Large intestine (tissue), 3 donors: ENCODE results near the gene RAB11FIP2. TPM values are rescaled to one million over a fixed set of nuclear protein-coding genes. Genes with fewer than 3 reads are reported as not detected.
A peak's percentile ranks its signal among the peaks of the same experiment; 100 is the strongest.

Experiments used
- DNase-seq, 2 donors: peaks; one replicate each; pipeline versions ENCODE4 v3.0.0 to v3.0.0-alpha.2; 2013
- H3K27ac ChIP-seq: one replicate; pipeline ENCODE4 v1.5.1; 2013; ENCODE audit warnings: low read length
- H3K27me3 ChIP-seq: 2 replicates; pipeline ENCODE4 v1.6.1; 2013; ENCODE audit warnings: low read length; ENCODE audit not compliant: control insufficient read depth, insufficient read depth
- H3K36me3 ChIP-seq: 2 replicates; pipeline ENCODE4 v1.6.1; 2013; ENCODE audit warnings: low read length; ENCODE audit not compliant: control insufficient read depth, insufficient read depth
- H3K4me1 ChIP-seq: one replicate; pipeline ENCODE4 v1.6.1; 2013; ENCODE audit warnings: low read length; ENCODE audit not compliant: control insufficient read depth, insufficient read depth
- H3K4me3 ChIP-seq: one replicate; pipeline ENCODE4 v1.5.1; 2013; ENCODE audit warnings: low read length
- H3K9me3 ChIP-seq: one replicate; pipeline ENCODE4 v1.6.1; 2013; ENCODE audit warnings: mild to moderate bottlenecking, low read depth, low read length, moderate library complexity; ENCODE audit not compliant: control insufficient read depth
- WGBS: methylation state at CpG from one replicate; pipeline ENCODE4 v1.1.5; 2013; ENCODE audit warnings: low lambda C conversion rate; ENCODE audit not compliant: insufficient coverage; 5-methylcytosine and 5-hydroxymethylcytosine counted together
- polyA plus RNA-seq: library from polyadenylated mRNA; unstranded; fragments of 120-200 nt; gene quantifications from one replicate; pipeline ENCODE4 v1.2.1, GENCODE V29; 2013

The RAB11FIP2 gene
- polyA plus RNA-seq, 1 donor: 16.4 TPM

DNA sequence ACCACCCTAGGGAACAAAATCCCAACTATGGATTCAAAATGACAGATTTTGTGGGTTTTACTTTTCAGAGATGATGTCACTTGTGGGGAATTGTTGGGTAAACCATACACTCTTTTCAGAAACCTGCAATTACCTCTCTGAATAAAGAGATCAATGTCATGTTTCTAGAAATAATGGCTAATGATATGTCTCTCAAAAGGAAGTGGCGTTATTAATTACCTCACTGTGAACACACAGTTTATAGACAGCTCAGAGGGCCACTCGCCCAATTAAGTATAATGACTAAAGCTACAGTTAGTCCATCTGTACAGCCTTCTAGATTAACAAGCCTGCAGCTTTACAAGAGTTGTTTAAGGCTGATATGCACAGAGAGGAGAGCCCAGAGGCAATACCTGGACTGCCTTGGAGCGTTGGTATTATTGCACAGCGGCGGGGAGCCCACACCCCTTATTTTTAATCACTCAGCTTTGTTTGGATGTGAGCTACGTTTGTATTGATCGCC, 79.5 kb downstream of the RAB11FIP2 start:
- Histone ChIP-seq H3K9me3 (no peaks in the 10 kb centered on the region), H3K27ac (no peak overlapping the region), H3K36me3 (no peaks in the 10 kb centered on the region), H3K4me3 (no peak overlapping the region), H3K27me3 (peaks cover 5% of the 10 kb centered on the region), H3K4me1 (no peaks in the 10 kb centered on the region)
- WGBS: no CpG with 5 or more reads among the region's 7 CpGs
- DNase-seq: no peak

DNA sequence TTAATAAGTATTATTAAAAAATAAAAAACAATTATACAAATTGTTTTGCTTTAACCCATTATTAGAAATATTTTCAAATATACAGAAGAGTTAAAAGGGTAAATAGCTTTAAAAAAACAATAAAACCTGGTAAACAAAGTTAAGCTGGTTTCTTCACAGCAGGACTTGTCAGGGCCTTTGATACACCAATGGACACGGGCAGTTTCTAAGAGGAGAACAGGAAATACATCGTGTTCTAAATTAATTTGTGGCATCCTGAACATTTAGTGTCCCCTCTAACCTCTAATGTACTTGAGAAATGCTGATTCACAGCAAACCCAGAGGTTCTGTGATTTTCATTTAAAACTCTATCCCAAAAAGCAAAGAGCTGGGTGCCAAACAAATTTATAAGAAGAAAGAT, 80.8 kb downstream of the RAB11FIP2 start:
- Histone ChIP-seq H3K9me3 (no peaks in the 10 kb centered on the region), H3K27me3 (peaks cover 4% of the 10 kb centered on the region), H3K36me3 (no peaks in the 10 kb centered on the region), H3K4me1 (peaks cover 3% of the 10 kb centered on the region), H3K27ac (no peak overlapping the region), H3K4me3 (no peak overlapping the region)
- WGBS: 80% methylated on average over 1 of the region's 2 CpGs
- no peak for DNase-seq

DNA sequence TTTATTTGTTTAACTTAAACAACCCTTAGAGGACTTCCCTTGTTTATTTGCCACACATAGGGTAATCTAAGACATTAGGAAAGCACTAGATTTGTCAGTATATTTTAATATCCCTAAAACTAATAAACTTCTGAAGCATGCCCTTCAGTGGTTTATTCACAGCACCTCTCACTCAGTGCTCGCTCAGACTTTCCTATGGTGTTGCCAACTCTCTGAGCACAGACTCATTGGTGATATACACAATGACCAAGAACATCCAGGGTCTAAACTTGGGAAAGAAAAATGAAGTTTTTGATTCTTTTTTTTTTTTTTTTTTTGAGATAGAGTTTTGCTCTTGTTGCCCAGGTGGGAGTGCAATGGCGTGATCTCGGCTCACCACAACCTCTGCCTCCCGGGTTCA, 82.2 kb downstream of the RAB11FIP2 start:
- Histone ChIP-seq H3K4me1 (peaks cover 11% of the 10 kb centered on the region), H3K36me3 (no peaks in the 10 kb centered on the region), H3K9me3 (no peaks in the 10 kb centered on the region), H3K4me3 (no peak overlapping the region), H3K27me3 (no peaks in the 10 kb centered on the region), H3K27ac (no peak overlapping the region)
- DNase-seq: no peak
- WGBS: 71% methylated on average over 1 of the region's 4 CpGs

GRCh38 chr10:117960345-117960935, 86.3 kb downstream of the RAB11FIP2 start:
- Histone ChIP-seq H3K27me3 (no peaks in the 10 kb centered on the region), H3K36me3 (no peaks in the 10 kb centered on the region), H3K4me1 (peaks cover 11% of the 10 kb centered on the region), H3K9me3 (no peaks in the 10 kb centered on the region), H3K4me3 (no peak overlapping the region), H3K27ac (peak overlapping the region; percentile 13)
- peak; percentile 39 to 77 for DNase-seq
- 42% methylated on average over 3 of the region's 4 CpGs for WGBS

DNA sequence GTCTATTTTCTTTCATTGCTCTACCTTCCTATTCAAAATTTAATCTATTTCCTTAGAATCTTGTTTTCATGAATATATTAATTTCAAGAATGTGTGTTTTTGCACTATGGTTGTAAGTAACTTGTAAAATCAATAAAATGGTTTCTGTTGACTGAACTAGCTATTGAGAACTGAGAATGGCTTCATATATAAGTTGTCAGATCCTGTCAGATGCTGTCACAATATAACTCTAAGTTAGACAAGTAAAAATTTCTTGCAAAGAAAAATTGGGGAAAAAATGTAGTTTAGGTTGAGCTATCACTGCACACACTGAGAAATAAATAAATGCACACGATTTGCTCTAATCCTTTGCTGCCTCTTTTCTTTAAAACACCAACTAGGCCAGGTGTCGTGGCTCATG, 89.8 kb downstream of the RAB11FIP2 start:
- no peak overlapping the region for H3K4me3 ChIP-seq
- WGBS: 60% methylated on average over 1 of the region's 2 CpGs
- no peaks in the 10 kb centered on the region for H3K27me3 ChIP-seq
- DNase-seq: no peak
- no peak overlapping the region for H3K27ac ChIP-seq
- peaks cover 11% of the 10 kb centered on the region for H3K4me1 ChIP-seq
- H3K36me3 ChIP-seq: no peaks in the 10 kb centered on the region
- no peaks in the 10 kb centered on the region for H3K9me3 ChIP-seq

DNA sequence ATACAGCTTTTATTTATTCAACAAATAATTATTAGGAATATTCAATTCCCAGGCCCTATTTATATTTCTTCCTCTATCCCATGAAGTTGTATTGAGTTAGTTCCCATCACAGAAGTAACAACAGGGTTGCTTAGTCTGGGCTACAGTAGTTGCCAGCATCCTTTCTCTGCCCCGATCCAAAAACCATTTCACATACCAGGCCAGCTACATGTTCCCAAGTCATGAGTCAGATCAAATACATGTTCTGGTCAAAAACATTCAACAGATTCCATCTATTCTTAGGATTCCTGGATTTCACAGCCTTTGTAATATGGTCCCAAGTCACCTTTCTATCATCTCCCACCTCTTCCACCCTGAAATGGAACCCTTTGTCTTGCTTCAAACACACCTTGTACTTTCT, 91.6 kb downstream of the RAB11FIP2 start:
- Histone ChIP-seq H3K27ac (no peak overlapping the region), H3K9me3 (no peaks in the 10 kb centered on the region), H3K27me3 (no peaks in the 10 kb centered on the region), H3K4me1 (peaks cover 2% of the 10 kb centered on the region), H3K36me3 (no peaks in the 10 kb centered on the region), H3K4me3 (no peak overlapping the region)
- 100% methylated on average over 1 of the region's 1 CpG for WGBS
- DNase-seq: no peak
